GM12872 (cell line): ENCODE measurements around the gene SLA2.

Experiments
- TF ChIP-seq, protein P1 (sequence below): IDR thresholded peaks from 3 replicates; pipeline ENCODE4 v1.5.1; 2011; ENCODE audit warnings: low read depth, mild to moderate bottlenecking, low read length, moderate library complexity; ENCODE audit not compliant: insufficient read depth

The SLA2 gene

DNA sequence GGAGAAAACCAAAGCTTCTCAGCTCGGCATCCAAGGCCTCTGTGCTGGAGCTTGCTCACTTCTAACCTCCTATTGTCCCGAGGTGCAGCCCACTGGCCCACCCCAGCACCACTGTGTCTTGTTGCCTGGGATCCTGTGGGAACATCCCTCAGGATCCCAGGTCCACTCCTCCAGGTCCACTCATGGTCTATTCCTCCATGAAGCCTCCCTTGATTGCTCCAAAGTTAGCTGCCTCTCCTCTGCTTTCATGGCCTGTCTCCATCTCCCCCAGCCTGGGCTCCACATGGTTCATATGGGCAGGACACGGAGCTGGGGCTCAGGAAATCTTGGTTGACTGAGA is 13.9 kb downstream of the SLA2 start:
- TF ChIP-seq, protein P1, sequence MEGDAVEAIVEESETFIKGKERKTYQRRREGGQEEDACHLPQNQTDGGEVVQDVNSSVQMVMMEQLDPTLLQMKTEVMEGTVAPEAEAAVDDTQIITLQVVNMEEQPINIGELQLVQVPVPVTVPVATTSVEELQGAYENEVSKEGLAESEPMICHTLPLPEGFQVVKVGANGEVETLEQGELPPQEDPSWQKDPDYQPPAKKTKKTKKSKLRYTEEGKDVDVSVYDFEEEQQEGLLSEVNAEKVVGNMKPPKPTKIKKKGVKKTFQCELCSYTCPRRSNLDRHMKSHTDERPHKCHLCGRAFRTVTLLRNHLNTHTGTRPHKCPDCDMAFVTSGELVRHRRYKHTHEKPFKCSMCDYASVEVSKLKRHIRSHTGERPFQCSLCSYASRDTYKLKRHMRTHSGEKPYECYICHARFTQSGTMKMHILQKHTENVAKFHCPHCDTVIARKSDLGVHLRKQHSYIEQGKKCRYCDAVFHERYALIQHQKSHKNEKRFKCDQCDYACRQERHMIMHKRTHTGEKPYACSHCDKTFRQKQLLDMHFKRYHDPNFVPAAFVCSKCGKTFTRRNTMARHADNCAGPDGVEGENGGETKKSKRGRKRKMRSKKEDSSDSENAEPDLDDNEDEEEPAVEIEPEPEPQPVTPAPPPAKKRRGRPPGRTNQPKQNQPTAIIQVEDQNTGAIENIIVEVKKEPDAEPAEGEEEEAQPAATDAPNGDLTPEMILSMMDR: no peak

- TF ChIP-seq, protein P1: no peak
Observed at GRCh38 chr20:36631646-36632045, 14.3 kb downstream of the SLA2 start.

- TF ChIP-seq, protein P1: no peak
Observed at GRCh38 chr20:36629719-36630681, 16.0 kb downstream of the SLA2 start.

DNA sequence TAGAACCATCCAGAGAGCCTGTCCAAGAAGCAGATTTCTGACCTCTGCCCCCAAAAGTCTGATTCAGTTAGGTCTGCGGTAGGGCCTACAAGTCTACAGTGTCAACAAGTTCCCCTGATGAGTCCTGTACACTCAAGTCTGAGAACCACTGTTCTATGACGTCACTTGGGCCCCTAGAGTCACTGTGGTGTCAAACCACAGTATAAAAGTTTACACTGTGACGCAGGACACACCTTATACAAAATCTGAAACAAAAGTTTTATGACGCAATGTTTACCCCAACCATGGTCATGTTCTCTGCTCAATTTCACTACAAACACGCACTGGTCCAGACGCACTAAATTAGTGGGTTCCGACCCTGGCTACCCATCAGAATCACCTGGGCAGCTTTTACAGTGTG is 17.9 kb downstream of the SLA2 start:
- TF ChIP-seq, protein P1: no peak

- TF ChIP-seq, protein P1: no peak
Observed at GRCh38 chr20:36624944-36625324, 21.1 kb downstream of the SLA2 start.

- TF ChIP-seq, protein P1: no peak
Observed at GRCh38 chr20:36624068-36624943, 21.7 kb downstream of the SLA2 start.

- TF ChIP-seq, protein P1: no peak
Observed at GRCh38 chr20:36623444-36623843, 22.6 kb downstream of the SLA2 start.
